Kidney epithelial cell (primary cell): ENCODE data around the gene PCK2. TPM values are rescaled to one million over a fixed set of nuclear protein-coding genes. Genes with fewer than 3 reads are reported as not detected.

Experiments
- DNase-seq: peaks from one replicate; pipeline ENCODE4 v3.0.0-alpha.2; 2010; ENCODE audit warnings: low read depth
- H3K27me3 ChIP-seq: 2 replicates; pipeline ENCODE4 v1.6.0; 2011; ENCODE audit warnings: low read length; ENCODE audit not compliant: control insufficient read depth, insufficient read depth
- H3K36me3 ChIP-seq: 2 replicates; pipeline ENCODE4 v1.5.1; 2011; ENCODE audit warnings: low read length; ENCODE audit not compliant: control insufficient read depth, insufficient read depth
- H3K4me3 ChIP-seq: 2 replicates; pipeline ENCODE4 v1.5.1; 2011; ENCODE audit warnings: low read depth, mild to moderate bottlenecking, control low read depth, low read length
- CTCF ChIP-seq: IDR thresholded peaks from 2 replicates; pipeline ENCODE4 v1.5.1; 2011; ENCODE audit warnings: mild to moderate bottlenecking, moderate library complexity, low read length, control low read depth, inconsistent platforms; ENCODE audit not compliant: insufficient read depth, poor library complexity, severe bottlenecking
- total RNA-seq: library from RNA; depleted of rRNA; stranded (reverse); fragments of >200 nt; gene quantifications from 2 replicates; pipeline ENCODE4 v1.2.3, GENCODE V29; 2015

PCK2 gene
- total RNA-seq, 1 donor from 2014 or later, result 127 TPM

- no peak for DNase-seq
- no peaks in the 10 kb centered on the region for H3K27me3 ChIP-seq
- no peak for TF ChIP-seq CTCF
- no peak overlapping the region for H3K4me3 ChIP-seq
- H3K36me3 ChIP-seq, result peaks cover 4% of the 10 kb centered on the region
Observed at GRCh38 chr14:24119691-24120090, 25.6 kb downstream of the PCK2 start.

- TF ChIP-seq CTCF, result no peak
- Histone ChIP-seq H3K4me3 (no peak overlapping the region), H3K27me3 (no peaks in the 10 kb centered on the region), H3K36me3 (peaks cover 4% of the 10 kb centered on the region)
- DNase-seq, result no peak
Observed at GRCh38 chr14:24121210-24121609, 27.1 kb downstream of the PCK2 start.

GRCh38 chr14:24122416-24122815, 28.3 kb downstream of the PCK2 start:
- no peak for TF ChIP-seq CTCF
- DNase-seq, result no peak
- H3K36me3 ChIP-seq, result peaks cover 4% of the 10 kb centered on the region
- H3K27me3 ChIP-seq, result no peaks in the 10 kb centered on the region
- H3K4me3 ChIP-seq, result no peak overlapping the region

- TF ChIP-seq CTCF, result no peak
- Histone ChIP-seq H3K27me3 (no peaks in the 10 kb centered on the region), H3K36me3 (peaks cover 4% of the 10 kb centered on the region), H3K4me3 (no peak overlapping the region)
- DNase-seq, result no peak
Observed at GRCh38 chr14:24122898-24123297, 28.8 kb downstream of the PCK2 start.

GRCh38 chr14:24123424-24124417, 29.6 kb downstream of the PCK2 start:
- Histone ChIP-seq H3K36me3 (peaks cover 4% of the 10 kb centered on the region), H3K4me3 (no peak overlapping the region), H3K27me3 (no peaks in the 10 kb centered on the region)
- no peak for TF ChIP-seq CTCF
- DNase-seq, result no peak
